IPS-11a (cell line): ENCODE data around the gene UACA.
"Not testable (repeated sequence)": the region's sequence is repeated elsewhere in the genome, so short reads cannot be mapped to it uniquely, and the experiment has no call there.

ENCODE experiments used
- H3K4me3 ChIP-seq: one replicate; pipeline ENCODE4 v1.5.1; 2013; ENCODE audit warnings: low read depth, low read length, control low read depth

The UACA gene

DNA sequence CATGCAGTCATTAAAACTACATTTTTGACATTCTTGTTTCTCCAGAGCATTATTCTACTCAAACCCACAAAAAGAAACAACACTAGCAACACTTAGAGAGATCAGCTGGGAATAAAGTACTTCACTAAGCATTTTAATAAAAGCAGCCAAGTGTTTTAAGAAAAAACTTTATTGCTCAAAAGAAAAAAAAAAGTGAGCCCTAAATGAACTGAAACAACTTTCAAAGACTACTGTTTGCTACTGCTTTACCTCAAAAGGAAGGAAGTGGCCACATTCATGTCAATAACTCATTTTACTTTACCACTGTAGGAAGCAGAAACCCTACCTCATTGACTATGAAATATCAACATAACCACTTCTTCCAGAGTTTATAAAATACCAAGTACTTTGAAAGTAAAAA, 91.3 kb downstream of the UACA start:
- H3K4me3 ChIP-seq, result no peak overlapping the region

DNA sequence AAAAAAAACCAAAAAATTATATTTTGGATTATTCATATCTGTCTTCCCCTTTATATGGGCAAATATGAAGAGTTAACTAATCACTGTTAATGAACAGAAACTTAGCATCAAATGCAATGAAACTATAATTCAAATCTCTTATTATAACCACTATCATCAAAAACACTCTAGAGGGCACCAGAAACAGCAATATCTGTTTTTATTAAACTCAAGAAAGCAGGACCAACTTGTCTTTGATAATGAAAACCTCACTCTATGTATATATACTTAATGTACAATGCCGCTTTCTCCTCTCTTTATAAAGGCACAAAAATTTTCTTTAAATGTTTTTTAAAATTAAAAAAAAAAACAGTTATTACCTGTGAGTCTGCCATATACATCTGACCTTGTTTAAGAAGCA, 92.7 kb downstream of the UACA start:
- no peak overlapping the region for H3K4me3 ChIP-seq

DNA sequence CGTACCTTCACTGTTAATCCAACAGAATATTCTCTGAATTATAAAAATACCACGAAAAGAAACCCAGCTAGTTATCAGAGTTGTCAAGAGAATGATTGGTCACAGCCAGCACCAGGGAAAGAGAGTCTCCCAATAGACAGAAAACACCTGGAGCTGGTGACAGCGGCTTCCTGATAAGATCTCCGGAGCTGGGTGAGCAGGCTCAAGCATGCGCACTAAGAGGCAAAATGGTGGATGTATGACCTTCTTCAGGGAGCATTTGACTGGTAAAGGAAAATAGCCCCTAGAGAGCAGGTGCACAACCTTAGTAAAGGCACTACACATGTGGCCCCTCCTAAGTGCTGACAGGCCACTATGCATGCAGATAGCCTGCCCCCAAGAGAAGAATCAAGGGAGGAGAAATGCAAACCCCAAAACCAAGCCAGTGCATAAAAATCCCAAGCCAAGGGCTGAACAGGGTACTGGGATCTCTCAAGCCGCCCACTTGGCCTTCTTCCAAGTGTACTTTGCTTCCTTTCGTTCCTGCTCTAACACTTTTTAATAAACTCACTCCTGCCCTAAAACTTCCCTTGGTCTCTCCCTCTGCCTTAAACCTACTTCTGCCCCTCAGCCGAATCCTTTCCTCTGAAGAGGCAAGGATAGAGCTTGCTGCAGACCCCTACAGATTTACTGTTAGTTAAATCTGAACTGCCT, 93.2 kb downstream of the UACA start:
- H3K4me3 ChIP-seq, result no peak overlapping the region

DNA sequence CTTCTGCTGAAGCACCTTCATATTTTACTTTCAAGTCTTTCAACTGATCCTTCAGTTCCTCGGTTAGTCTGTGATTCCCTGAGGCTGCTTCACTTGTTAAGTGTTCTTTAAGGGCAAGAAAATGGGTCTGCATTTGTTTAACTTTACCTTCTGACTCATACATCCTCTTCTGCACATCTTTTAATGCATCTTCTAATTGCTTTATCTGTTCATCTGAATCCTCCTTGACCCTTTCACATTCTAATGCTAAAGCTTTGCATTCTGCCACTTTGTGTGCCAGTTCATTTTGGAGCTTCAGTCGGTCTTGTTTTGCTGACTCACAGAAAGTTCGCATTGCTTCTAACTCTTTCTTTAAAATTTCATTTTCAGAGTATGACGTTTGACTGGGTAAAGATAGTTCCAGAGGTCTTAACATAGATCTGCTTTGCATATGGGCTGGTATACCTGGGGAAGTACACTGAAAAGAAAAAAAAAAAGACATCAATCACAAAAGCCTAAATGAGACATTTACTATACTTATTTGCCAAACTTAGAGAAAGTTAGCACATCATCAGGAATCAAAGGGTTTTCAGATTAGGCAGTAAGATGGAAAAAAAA, 94.3 kb downstream of the UACA start:
- H3K4me3 ChIP-seq, result no peak overlapping the region

DNA sequence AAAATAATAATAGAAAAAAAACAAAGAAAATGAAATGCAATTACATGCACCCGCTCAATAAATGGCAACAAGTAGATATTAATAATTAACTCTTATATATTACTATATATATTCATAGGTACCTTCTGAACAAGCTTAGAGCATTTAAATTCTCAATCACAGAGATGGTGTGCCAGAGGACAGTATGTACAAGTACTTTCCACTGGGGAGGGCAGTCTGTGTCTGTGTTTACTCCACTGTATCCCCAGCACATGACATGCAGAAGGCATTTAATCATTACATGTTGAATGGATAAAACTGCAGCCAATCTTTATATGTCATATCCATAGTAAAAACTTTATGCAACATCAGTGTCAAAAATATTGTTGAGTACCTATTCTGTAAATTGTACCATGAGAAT, 97.8 kb downstream of the UACA start:
- no peak overlapping the region for H3K4me3 ChIP-seq

DNA sequence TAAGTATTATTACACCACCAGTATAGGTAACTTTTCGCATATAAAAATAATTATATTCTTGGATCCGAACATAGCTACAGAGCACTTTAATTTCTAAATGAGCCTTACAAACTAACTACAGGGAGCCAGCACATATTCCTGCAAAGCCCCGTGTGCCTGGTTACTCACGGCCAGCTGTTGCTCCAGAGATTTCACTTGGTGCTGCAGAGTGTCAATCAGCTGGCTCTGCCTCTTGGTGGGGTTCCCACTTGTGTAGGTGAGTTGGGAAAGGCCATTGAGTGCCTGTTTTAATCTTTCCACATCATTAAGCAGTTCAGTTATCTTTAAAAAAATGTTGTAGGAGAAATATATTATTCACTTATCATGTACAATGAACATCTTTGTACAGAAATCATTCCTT, 98.9 kb downstream of the UACA start:
- H3K4me3 ChIP-seq, result no peak overlapping the region

DNA sequence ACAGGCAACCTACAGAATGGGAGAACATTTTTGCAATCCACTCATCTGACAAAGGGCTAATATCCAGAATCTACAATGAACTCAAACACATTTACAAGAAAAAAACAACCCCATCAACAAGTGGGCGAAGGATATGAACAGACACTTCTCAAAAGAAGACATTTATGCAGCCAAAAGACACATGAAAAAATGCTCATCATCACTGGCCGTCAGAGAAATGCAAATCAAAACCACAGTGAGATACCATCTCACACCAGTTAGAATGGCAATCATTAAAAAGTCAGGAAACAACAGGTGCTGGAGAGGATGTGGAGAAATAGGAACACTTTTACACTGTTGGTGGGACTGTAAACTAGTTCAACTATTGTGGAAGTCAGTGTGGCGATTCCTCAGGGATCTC, 100.3 kb downstream of the UACA start:
- H3K4me3 ChIP-seq, result not testable (repeated sequence)

DNA sequence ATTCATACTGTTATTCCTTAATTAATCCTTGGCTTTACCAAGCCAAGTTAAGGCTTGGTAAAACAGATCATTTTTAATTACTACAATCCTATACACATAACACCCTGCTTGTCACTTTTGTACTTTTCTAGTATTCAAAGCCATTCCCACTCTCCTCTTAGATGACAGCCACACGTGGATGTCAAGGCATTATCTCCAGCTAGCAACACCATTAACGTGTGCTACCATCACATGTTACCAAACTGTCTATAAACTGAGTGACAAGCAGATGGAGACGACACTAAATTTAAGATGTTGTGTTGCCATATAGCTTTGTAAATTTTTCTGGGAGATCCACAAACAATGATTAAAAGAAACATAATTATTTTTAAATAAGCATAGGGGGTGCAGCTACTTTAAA, 103.7 kb downstream of the UACA start:
- no peak overlapping the region for H3K4me3 ChIP-seq

DNA sequence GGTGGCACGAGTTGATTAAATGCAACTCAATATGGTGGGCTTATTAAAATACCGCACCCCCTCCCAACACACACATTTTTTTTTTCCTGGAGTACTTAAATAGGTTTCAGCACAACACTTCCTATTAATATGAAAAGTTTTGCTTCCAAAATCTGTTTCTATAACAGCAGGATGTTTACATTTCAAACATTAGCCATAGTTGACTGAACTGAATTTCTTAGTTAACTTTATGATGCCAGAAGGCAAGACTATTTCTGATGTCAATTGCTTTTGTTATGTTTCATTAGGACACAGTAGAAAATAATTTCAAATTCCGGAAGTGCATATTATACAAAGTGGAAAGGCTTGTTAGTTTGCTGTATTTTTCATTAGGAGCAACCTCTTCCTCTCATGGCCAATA, 104.7 kb downstream of the UACA start:
- no peak overlapping the region for H3K4me3 ChIP-seq

DNA sequence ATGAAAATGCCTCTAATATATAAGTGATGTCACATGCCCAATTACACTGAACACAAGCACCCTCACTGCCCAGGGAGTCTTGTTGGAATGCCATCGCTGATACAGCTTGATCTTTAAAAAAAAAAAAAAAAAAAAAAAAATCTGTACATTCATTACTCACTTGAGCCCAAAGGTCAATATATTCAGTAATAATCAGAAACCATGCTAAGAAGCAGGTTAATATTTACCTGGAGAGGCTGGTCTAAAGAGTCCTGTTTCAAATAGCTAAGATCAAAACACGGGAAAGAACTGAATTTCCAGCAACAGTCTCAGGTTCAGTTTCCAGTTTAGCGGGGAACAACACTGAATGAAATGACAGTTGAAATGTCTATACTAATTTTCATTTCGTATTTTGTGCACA, 109.9 kb downstream of the UACA start:
- H3K4me3 ChIP-seq, result no peak overlapping the region

DNA sequence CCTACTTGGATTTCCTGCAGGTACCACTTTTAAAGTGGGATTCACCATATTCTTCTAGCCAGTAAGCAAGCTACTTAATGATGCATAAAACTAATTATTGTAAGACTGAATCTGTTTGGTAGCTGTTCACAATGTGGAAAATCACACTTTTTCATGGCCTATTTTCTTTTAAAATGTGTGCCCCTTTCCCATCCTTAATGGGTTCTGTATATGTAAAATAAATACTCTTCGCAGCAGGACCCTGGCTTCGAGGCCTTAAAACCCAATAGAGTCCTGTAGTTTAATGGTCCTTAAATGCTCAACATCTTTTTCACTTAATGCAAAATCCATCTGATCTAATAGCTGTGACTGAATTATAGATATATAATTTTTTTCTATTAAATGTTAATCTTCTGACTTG, 111.0 kb downstream of the UACA start:
- no peak overlapping the region for H3K4me3 ChIP-seq

DNA sequence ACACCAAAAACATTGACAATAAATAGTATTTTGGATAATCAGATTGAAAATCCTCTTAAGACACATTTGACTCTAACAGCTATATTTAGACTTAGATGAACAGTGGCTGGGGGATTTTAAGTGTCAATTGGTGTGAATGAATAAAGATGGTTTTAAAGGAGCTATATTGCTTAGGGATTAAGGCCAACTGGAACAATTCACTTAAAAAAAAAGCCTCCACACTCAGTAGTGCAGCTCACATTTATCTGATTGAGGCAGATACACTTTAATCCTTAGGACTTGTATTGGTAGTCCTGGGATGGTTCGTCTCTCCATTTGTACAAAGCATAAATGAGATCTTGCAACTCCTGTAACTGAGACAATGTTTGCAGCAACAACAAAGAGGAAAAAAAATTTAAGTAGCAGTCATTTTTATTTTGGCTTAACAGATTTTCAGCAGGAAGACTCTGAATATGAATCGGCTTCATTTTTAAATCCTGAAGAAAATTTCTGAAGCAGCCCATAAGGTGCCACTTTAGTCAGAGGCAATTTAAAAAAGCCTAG, 112.0 kb downstream of the UACA start:
- H3K4me3 ChIP-seq, result no peak overlapping the region

DNA sequence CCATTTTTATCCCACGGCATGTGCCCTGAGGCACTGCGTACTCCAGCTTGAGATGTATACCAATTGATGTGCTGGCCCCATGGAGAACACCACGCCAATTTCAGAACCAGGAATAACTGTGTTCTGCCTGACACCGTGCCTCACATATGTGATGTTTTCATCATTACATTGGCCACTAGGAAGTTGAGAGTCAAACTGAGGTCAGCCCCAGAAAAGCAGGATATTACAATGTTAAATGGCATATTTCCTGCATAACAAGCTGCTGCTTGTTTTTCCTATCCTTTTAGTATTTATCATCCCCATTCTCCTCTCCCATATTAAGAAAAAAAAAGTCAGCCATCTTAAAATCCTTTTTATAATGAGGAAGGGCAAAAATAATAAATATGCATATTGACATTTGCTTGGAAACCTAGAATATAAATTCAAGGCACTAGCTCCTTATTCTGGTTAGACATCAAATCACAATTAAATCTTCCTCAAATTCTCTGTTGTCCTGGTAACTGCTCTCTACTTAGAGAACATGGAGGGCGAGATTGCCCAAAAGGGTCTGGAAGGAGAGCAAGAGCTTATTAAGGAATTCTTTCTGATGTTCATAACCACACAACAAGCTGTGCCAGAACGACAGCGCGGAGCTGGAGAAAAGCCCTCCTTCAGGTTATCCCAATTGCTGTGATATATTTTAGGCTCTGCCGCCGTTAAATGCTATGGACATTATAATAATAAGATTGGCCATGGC, 112.6 kb downstream of the UACA start:
- H3K4me3 ChIP-seq, result no peak overlapping the region

DNA sequence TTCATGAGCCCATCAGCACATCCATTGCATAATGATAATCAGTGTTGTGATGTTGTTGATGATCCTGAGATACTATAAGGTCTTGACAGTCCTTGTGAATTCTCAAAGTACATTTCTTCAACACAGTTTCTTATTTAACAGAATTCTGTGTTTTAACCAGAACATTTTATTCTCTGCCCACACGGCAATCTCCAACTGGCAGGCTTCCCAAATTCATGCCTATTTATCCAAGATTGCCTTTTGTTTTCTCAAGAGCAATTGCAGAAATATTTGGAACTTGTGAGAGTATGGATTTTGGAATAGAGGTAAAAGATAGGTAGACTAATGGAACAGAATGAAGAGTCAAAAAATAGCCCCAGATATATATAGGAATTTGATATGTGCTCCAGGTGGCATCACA, 116.0 kb downstream of the UACA start:
- H3K4me3 ChIP-seq, result no peak overlapping the region

DNA sequence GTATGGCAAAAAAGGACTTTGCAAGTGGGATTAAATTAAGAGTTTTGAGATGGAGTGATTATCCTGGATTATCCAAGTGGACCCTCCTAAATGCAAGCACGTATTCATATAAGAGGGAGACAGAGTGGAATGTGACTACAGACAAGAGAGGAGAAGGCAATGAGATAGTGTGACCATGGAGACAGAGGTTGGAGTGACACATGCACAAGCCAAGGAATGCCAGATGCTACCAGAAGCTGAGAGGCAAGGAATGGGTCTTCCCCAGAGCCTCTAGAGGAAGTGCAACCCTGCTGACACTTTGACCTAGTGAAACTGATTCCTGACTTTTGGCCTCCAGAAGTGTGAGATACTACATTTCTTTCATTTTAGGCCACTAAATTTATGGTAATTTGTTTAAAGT, 117.2 kb downstream of the UACA start:
- no peak overlapping the region for H3K4me3 ChIP-seq

DNA sequence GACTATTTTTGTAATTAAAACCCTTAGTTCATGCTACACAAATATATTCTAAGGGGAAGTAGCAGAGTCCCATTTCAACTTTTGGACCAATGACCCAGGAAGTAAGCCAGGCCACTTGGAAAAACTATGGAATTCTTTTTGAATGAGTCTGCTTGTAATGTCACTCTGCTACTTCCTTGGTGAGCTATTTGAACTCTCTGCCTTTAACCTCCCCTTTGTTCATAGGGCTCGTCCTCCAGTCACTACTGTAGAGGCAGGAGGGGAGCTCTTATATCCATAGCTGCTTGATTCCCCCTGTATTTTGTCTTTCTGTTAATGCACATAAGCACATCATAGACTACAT, 119.6 kb downstream of the UACA start:
- H3K4me3 ChIP-seq, result no peak overlapping the region

DNA sequence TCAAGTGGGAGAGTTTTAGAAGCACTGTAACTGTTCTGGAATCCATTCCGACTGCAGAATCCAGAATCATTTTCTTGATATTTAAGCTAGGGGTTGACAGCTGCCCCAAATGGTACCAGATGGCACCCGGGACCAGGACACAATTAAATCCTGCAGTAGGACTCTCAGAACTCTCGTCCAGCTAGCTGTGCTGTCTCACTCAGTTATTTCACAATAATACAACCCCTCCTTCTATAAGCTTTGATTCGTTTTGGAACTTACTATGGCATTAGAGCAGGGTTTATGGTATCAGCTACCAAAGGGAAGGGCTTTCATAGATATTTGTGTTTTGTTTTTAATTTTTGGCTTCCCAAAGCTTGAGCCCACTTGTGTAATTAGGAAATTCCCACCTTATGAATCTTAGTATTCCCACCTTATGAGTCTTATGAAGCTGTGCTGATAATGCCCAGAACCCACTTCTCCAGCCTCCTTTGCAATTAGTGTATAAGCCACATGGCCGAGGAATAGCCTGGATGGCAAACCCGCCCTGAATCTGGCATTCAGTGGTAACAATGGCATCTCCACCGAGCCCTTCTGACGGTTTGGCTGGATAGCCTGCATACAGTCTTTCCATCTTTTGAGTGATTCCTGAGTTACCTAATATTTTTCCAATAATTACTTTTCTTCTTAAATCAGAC, 120.1 kb downstream of the UACA start:
- H3K4me3 ChIP-seq, result no peak overlapping the region

DNA sequence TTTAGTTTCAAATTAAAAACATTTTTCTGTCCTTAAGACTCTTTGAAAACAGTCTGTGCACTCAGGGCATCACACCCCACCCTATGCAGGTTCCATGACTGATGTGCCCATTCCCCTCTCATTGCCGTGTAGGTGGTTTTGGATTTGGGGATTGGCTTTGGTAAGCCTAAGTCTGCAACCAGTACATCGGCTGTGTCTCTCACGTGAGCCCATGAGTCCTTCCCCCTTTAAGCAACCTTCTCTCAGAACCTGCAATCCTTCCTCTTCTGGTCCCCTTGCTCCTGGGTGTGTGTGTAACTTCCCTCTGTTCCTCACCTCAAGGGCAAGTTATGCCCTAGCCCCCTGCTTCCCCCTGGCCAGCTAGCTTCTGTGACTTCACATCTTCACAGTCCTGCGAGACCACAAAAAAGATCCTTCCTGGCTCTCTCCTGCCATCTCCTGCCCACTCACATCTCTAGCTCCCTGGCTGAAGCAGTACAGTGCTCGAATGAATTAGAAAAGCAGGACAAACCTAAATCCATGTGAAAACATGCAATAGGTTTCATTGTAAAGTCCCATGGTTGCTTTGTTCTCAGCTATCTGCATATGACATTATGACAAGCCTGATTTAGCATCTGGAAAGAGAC, 126.7 kb downstream of the UACA start:
- no peak overlapping the region for H3K4me3 ChIP-seq

DNA sequence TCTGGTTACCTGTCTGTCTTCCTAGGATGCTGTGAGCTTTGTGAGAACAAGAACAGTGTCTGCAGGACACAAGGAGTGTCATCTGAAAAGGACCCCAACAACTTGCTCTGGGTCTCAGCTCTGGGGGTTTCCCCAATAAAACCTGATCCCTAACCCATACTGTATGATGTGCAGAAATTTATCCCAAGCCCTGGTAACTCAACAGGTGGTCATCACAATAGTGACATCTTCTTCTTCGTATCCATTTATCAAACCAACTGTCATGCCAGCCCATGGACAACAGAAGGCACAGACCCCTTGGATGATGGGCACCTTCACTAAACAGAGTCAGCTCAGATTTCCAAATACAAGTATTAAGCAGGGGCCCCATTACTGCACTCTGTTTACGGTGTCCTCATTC, 127.5 kb downstream of the UACA start:
- H3K4me3 ChIP-seq, result no peak overlapping the region

DNA sequence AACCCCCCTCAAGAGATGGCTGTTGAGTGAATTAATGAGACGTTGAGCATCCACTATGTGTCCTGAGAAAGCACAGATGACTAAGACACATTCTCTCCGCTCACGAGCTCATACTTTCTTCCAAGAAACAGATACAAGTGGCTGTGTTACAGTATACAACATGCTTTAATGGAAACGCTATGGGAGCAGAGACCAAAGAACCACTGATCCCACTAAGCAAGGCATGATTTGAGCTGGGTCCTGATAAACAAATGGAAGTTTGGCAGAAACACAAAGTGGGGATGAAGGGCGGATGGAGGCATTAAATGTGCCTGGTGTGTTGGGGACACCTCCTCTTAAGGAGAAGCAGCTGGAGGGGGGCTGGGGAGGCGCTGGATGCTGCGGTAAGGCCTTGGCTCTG, 129.4 kb downstream of the UACA start:
- no peak overlapping the region for H3K4me3 ChIP-seq

DNA sequence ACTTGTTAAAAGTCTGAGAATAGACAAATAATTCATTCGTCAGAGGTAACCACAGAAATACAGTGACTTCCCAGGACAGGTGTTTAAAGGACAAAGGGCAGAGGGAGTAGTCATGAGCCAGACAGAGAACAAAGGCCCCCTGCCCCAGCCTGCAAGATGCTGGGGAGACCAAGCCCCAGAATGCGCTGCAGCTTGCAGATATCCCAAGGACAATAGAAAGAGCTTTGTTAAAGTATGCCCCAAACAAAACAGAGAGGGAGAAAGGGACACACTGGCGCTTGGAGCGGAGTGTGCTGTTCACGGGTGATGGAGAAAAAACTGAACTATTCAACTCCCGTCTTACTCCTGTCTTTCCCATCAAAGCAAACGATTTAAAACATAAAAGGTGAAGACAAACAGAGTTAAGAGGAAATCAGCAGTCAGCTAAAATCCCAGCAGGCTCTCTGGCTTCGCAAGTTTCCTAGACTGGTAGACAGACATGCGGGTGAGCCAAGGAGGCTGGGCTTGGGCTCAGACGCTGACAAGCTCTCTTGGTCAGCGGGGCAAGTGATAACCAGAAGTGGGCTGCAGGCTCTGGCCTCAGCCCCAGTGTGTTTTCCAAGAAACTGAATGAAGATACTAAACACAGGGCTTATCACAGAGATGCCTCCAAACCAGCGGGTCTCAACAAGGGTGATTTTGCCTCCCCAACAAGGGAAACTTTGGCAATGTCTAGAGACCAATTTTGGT, 130.1 kb downstream of the UACA start:
- no peak overlapping the region for H3K4me3 ChIP-seq
